NCI-H1105 treated with DMSO at 0.1 percent for 48 hours (cell line): ENCODE measurements around the gene DPM2.

Experiments used
- DNase-seq: peaks from one replicate; lab custom pipeline; 2025; lab: John Stamatoyannopoulos, UW

DPM2 gene

DNA sequence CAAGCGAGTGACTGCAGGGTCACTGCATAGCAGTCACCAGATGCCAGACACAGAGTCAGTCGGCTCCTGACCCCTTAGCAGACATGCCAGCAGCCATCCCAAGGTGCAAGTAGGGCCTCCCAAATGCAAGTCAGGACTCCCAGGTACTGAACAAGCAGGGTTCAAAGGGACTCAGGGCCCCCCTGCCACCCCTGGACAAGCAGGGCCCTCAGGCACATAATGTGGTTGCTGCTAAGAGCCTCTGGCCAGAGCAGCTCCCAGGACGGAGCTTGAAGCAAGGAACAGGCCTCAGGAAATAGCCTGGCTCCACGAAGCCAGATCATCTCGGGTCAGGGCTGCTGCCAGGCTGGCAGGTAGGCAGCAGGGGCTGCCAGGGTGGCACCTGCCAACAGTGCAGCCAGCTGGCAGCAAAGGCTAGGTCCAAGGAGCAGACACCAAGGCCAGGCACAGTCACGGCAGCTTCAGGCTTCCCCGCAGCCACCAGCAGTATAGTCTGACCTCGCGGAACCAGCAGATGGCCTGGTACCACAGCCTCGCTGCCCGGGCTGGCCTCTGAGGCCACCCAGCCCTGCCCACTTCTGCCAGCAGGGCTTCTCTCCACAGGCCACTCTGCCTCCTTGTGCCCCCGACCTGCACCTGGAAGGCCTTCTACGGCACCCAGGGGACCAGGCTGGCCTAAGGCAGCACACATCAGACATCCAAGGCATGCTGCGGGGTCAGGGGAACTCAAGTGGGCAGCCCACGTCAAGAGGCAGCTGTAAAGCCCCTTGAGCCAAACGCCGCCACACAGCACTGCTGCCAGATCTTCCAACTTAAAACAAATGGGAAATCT, 35.7 kb upstream of the DPM2 start:
- DNase-seq = peak; percentile 22

DNA sequence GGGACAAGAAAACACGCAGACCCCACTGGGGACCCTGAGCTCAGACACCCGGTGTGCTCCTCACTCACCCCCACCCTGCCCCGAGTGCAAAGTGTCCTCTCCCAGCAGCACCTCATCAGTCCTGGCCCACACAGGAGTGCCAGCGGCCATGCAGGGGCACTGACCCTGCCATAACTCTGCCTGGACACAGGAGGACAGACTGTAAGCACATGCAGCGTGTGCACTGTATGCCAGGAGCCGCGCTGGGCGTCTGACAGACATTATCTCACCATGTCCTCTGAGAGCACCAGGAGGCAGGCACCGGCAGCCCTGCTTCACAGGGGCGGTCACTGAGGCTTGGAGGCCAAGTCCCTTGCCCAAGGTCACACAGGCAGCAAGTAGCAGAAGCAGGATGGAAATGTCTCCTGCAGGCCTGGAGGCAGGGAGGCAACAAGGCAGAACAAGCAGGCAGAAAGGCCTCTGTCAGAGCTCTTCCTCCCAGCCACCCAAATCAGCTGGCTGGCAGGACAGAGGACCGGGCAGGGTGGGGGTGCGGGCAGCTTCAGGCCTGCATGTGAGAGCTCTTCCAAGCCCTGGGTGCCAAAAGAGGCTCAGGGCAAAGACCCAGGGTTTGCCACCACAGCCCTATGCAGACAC, 34.7 kb upstream of the DPM2 start:
- no peak for DNase-seq

DNA sequence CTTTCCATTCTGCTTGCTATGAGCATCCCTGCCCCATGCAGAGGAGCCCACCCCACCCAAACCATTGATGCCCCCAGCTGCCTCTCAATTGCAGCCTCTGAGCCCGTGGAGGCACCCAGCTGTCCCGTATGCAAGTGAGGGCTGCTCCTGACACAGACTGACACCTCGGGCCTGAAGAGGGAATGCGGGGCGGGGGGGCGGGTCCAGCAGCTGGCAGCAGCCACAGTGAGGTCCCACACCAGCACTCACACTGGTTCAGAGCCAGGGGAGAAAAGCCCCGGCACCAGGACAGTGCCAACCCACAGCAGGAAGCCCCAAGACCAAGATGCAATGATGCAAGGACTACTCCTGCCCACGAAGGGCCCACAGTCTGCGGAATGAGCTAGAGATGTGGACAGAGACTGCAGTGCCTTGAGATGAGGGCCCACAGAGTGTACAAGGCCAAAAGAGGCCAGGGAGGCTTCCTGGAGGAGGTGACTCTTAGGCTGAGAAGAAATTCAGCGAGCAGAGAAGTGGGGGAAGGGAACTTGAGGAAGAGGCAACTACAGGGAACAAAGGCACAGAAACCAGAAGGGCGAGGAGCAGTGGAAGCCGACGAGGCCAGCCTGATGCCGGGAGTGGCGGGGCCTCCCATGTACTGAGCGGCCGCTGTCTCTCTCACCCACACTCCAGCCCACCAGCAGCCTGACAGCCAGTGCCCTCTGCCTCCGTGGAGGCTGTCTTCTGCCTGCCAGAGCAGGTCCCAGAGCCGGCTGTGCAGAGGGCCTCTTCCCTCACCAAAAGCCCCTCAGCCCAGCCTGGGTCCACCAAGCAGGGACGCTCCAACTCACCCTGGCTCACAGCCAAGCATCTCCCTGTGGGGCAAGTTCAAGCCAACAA, 33.9 kb upstream of the DPM2 start:
- DNase-seq = no peak

DNA sequence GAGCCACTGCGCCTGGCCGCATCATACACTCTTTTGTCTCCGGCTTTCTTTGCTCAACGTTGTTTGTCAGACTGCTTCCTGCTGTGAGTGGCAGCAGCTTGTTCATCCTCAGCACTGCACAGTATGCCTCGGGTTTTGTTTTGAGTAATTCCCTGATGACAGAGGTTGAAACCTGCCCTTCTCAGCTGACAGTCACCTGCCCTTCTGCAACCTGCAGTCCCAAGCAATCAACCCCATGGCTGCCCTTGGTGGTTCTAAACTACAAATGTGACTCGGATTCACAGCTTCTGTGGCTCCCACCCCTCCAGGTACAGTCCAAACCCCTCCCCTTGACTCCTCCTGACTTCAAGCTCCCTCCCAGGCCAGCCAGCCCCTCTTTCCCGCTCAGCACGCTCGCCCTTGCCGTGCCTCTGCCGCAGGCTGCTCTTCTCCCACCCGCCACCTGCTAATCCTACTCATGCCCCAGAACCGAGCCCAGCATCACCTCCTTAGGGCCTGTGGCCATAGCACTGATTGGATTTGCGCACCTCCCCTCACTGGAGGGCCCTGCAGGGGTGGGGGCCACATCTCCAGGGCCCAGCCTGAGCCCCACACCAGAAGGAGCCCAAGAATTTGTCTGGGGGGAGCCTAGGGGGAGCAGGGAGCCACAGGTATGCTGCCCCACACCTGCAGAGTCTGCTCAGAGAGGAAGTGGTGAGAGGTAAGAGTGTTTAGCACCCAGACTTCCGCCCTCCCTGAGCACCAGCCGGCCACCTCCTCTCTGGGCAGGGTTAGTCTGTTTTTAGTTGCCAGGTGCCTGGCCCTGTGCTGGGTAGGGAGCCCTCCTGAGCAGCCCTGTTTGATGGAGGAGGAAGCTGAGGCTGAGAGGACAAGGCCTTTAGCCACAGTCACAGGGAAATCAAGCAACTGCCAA, 33.0 kb upstream of the DPM2 start:
- DNase-seq = peak; percentile 1

DNA sequence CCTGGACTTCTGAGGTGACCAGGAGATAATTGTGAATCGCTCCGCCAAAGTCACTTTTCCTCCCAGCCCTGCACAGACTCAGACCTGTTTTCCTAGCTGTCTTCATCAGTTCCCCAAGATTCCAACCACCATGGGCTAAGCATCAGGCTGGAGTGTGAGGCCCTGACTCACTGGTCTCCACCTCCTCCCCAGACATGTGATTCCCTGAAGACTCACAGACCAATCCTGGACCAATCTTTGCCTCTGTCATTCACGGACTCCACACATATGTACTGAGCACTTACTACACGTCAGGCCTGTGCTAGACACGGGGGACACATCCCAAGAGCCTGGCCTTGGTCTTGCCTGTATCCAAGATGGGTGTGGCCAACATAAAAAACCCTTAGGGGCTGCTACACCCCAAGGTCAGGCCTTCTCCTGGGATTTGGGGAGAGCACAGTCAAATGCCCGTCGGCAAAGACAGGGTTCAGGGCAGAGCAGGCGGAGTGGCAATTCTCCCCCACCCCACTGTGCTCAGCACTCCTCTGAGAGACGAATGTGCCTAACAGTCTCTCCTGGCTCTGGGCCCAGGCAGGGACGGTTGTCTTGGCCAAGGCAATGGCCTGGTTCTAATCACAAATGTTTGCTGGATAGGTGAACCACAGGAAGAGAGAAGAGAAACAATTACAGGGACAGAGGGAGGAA, 31.2 kb upstream of the DPM2 start:
- DNase-seq = peak; percentile 29

DNA sequence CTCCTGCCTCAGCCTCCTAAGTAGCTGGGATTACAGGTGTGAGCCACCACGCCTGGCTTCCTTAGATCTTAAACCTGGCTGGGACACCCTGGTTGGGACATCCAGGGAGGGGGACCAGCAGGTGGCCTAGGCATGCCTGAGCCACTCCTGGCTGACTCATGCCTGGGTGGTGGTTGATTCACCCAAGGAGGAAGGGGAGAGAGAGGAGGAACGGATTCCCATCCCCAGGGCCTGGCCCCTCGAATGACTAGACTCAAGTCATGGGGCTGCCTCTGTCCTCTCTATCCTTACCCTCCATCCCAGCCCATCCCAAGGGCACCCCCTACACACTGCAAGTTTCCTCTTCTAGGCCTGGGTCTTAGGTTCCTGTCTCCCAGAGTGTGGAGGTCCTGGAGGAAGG, 30.4 kb upstream of the DPM2 start:
- no peak for DNase-seq

DNA sequence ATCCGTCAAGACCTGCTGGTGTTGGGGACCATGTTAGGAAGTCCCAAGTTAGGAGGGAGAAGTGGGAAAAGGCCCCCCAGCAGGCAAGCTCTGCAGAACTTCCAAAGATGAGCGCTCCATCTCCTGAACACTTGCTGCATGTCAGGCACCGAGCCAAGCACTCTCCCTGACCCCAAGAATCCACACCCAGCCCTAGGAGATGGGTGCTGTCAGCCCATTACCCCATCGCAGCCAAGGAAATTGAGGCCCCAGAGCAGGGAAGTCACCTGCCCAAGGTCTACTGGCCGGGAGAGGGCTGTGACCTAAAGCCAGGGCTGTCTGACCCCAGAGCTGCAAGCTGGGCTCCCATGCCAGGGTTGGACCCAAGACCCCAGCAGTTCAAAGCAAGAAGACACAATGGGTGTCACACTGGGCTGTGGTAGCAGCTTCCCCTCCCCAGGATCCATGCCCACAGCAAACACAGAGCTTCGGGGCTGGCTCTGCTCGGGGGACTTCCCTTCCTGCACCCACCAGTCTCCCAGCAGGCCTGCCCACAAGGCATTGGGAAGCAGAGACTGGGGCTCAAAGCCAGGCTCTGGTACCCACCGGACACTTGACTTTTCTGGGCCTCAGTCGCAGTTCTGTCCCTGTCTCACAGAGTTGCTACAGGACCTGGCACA, 29.6 kb upstream of the DPM2 start:
- DNase-seq = no peak

DNA sequence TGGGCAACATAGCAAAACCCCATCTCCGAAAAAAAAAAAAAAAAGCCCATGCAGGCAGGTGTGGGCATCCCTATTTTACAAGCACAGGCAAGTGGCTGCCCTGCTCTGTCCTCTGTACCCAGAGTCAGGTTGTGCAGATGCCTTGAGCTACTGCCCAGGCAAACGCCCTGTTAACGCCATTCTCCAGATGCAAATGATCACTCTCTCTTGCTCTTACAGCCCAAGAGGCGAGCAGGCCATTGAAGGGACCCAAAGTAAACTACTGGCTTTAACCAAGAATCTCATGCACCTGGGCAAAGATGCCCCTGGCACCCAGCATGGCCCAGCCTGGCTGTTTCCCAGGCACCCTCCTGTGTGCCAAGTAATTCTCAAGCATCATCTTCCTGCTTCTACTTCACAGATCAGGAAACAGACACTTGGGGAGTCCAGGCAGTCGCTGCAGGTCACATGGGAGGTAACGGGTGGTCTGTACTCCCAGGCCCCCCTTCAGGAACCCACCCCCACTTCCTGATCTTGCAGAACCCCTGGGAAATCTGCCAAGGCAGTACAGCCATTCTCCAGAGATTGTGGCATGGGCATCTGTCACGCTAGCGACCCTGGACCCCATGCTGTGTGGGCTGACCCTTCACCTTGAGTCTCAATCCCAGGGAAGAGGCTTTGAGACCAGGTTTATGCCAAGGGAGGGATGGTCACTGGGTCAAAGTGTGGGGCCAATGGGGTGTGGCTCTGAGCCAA, 28.9 kb upstream of the DPM2 start:
- DNase-seq = peak; percentile 35

DNA sequence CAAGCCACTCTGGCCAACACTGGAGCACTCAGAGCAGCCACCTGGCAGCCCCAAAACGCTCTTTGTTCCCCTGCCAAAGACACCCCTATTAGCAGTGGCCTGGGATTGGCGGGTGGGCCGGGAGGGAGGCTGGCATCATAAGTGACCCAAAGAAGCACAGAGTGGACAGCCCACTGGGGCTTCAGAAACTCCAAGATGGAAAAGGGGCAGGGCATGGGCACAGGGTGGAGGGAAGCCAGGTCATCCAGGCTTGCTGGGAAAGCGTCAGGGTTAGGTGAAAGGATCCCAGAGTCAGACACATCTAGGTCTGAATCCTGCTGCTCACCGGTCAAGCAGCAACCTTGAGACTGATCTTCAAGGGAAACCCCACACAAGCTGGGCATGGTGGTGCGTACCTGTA, 28.3 kb upstream of the DPM2 start:
- no peak for DNase-seq

DNA sequence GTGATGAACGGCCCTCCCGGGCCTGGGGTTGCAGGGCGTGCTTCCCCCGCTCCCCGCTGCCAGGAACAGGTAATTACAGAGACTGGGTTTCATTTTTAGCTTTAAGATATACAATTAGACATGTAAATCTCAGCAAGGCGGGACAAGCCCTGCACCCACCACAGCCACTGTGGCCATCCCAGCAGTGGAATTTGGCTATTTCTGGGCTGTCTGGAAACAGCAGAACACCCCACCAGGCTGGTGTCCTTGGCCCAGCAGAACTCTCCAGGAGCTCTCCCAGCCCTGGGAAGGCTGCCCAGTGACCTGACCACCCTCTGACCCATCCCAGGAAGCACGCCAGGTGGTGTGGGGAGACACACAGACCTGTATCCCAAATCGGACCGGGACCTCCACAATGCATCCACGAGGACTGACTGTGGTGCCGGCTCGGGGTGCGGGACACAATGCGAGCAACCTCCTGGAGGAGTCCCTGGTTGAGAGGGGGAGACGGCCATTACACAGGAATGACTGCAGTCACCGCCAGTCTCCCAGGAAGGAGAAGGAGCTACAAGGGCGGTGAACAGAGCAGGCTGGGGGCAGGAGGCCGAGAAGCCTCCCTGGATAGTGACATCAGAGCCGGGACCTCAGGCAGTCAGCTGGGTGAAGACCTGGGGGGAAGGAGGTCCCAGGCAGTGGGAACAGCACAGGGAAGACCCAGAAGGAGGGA, 25.9 kb upstream of the DPM2 start:
- DNase-seq = no peak

DNA sequence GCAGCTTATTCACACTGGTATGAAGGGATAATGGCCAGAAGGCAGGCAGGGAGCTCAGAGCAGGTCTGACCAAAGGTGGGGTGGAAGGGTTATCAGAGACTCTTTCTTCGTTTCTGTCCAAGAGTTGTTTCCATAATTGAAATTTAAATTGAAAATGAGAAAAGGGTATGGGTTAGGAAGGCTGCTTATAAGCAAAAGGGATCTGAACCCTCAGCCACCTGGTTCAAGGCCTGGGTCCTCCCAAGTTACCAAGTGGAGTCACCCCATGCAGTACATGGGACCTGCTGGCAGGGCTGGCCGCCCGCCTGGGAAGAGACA, 25.3 kb upstream of the DPM2 start:
- no peak for DNase-seq

DNA sequence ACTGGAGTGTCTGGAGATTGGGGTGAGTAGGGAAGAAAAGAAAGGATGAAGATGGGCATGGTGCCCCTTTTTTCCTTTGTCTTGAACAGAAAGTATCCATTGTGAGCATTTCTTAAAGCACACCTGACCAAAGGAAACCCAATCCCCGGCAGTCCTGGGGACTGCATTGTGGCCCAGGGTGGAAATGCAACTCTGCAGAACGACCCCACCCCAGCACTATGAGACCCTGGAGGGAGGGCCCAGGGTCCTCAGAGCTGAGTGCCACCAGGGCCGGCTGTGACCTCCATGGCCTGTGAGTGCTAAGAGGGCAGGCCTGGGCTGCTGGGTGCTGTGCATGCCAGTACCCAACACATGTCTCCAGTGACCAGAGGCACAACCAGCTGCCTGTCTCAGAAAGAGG, 24.6 kb upstream of the DPM2 start:
- DNase-seq = no peak

DNA sequence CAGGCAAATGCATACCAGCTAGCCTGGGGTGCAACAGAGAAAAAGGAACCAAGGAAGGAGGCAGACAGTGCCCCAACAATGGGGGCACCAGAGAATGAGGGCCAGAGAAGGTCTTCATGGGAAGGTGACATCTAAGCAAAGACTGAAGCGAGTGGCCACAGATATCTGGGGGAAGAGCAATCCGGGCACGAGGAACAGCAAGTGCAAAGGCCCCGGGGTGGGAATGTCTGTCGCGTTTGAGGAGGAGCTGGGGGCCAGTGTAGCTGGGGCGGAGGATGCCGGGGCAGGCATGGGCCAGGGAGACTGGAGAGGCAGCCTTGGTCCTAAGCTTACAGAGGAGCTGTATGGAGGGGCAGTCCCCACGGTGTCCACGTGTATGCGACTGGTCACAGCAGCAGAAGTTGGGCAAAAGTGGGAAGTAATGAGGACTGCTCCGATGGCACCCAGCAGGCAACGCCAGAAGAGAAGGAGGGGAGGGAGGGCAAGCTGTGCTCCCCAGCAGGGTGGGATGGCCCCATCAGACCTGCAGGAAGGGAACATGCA, 24.0 kb upstream of the DPM2 start:
- DNase-seq = no peak

DNA sequence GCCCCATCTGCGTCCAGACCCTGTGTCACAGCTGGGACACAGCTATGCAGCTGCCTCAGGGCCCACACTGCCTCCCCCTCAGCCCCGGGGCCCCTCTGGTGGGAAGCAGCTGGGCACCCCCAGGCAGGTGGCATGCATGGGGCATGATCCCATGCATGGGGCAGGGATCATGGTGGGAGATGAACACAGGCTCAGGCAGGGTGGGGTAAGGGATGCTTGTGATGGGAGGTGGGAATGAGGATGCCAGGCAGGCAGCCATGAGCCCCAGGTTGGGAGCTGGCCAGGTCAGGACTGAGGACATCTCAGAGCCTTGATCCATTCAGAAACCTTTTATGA, 23.5 kb upstream of the DPM2 start:
- DNase-seq = no peak

DNA sequence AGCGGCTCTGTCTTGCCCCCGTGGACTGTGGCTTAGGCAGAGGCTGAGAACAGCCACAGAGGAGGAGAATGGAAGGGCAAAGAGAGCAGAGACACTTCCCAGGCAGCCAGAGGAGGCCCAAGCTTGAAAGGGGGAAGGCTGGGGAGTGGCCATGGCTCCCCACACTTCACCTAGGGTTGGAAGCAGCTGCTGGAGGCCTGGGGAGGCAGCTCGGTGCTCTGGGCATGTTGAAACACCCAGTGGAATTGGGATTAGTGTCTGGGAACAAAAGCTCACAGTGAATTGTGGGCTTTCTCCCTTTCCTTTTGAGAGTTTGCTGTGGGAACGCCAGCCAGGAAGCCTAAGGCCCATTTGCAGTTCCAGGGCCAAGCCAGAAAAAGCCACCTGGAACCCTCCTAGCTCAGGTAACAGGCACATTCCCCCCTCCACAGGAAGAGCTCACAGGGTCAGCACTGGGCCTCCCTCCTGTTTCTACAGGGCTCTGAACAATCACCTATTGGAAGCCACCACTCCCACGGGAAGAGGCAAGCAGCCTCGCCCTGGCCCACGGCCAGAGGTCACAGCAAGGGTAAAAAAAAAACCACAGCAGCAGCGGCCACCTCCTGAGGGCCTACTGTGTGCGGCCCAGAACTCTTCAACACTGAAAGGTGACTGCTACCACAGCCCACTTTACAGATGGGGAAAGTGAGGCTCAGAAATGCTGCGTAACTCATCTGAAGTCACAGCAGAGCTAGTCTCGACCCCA, 22.9 kb upstream of the DPM2 start:
- peak; percentile 2 for DNase-seq

DNA sequence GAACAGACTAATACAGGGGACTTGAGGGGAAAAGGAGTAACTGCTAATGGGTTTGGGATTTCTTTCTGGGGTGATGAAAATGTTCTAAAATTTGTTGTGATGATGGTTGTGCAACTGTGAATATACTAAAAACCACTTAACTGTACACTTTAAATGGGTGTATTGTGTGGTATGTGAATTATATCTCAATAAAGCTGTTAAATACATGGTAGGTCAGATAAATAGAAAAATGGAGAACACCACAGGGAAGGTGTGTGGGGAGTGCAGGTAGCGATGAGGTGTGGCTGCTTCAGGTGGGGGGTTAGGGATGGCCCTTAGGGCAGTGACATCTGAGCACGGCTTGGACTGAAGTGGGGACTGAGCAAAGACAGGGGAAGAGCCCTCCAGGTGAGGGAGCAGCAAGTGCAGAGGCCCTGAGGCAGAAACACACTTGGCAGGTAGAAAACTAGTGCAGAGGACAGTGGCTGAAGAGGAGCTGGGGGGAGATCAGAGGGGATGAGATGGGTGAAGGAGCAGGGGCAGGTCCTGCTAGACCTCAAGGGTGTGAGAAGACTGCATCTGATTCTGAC, 22.3 kb upstream of the DPM2 start:
- DNase-seq = no peak

DNA sequence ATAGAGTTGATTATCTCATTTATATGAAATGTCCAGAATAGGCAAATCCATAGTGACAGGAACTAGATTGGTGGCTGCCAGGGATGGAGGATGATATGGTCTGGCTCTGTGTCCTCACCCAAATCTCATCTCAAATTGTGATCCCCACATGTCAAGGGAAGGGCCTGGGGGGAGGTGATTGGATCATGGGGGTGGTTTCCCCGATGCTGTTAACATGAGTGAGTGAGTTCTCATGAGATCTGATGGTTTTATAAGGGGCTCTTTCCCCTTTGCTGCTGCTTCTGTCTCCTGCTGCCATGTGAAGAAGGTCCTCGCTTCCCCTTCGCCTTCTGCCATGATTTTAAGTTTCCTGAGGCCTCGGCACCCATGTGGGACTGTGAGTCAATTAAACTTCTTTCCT, 21.7 kb upstream of the DPM2 start:
- no peak for DNase-seq

DNA sequence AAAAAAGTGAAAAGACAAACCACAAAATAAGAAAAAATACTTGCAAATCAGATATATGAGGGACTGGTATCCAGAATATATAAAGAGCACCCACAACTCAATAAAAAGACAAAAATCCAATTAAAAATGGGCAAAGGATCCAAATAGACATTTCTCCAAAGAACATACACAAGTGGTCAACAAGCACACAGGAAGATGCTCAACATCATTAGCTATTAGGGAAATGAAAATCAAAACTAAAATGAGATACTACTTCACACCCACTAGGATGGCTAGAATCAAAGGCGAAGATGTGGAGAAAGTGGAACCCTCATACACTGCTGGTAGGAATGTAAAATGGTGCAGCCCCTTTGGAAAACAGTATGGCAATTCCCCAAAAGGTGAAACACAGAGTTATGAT, 21.1 kb upstream of the DPM2 start:
- DNase-seq = no peak
